Measurements from ENCODE around the gene HYAL3.
A peak's percentile ranks its signal among the peaks of the same experiment; 100 is the strongest.
"Not testable (repeated sequence)": the region's sequence is repeated elsewhere in the genome, so short reads cannot be mapped to it uniquely, and the experiment has no call there.

Gene HYAL3

GRCh38 chr3:50259432-50260026, 39.7 kb downstream of the HYAL3 start:
- DNase-seq (ENCODE audit: low read depth in 2 of 2, low spot score in 1 of 2), result no peak

GRCh38 chr3:50258979-50259378, 40.2 kb downstream of the HYAL3 start:
- no peak for DNase-seq (ENCODE audit: low read depth in 2 of 2, low spot score in 1 of 2)

GRCh38 chr3:50258029-50258680, 41.0 kb downstream of the HYAL3 start:
- DNase-seq (ENCODE audit: low read depth in 2 of 2, low spot score in 1 of 2), result no peak

- no peak for DNase-seq (ENCODE audit: low read depth in 2 of 2, low spot score in 1 of 2)
Observed at GRCh38 chr3:50256978-50257890, 42.0 kb downstream of the HYAL3 start.

- DNase-seq (ENCODE audit: low read depth in 2 of 2, low spot score in 1 of 2), result no peak
Observed at GRCh38 chr3:50255251-50255615, 44.0 kb downstream of the HYAL3 start.

GRCh38 chr3:50254577-50255250, 44.5 kb downstream of the HYAL3 start:
- DNase-seq (ENCODE audit: low read depth in 2 of 2, low spot score in 1 of 2), result no peak

GRCh38 chr3:50251220-50251619, 48.0 kb downstream of the HYAL3 start:
- peak in 1 of 2 donors; percentile 43 for DNase-seq (ENCODE audit: low read depth in 2 of 2, low spot score in 1 of 2)

- DNase-seq (ENCODE audit: low read depth in 2 of 2, low spot score in 1 of 2), result no peak
Observed at GRCh38 chr3:50250514-50250913, 48.7 kb downstream of the HYAL3 start.

GRCh38 chr3:50249457-50249856, 49.7 kb downstream of the HYAL3 start:
- no peak for DNase-seq (ENCODE audit: low read depth in 2 of 2, low spot score in 1 of 2)

- no peak for DNase-seq (ENCODE audit: low read depth in 2 of 2, low spot score in 1 of 2)
Observed at GRCh38 chr3:50248387-50248786, 50.8 kb downstream of the HYAL3 start.

GRCh38 chr3:50246517-50246954, 52.7 kb downstream of the HYAL3 start:
- peak; percentile 64 to 75 for DNase-seq (ENCODE audit: low read depth in 2 of 2, low spot score in 1 of 2)

GRCh38 chr3:50245831-50246516, 53.2 kb downstream of the HYAL3 start:
- peak; percentile 86 to 95 for DNase-seq (ENCODE audit: low read depth in 2 of 2, low spot score in 1 of 2)

- no peak for DNase-seq (ENCODE audit: low read depth in 2 of 2, low spot score in 1 of 2)
Observed at GRCh38 chr3:50245251-50245745, 53.9 kb downstream of the HYAL3 start.

- DNase-seq (ENCODE audit: low read depth in 2 of 2, low spot score in 1 of 2), result not testable (repeated sequence)
Observed at GRCh38 chr3:50244813-50245212, 54.4 kb downstream of the HYAL3 start.

- no peak for DNase-seq (ENCODE audit: low read depth in 2 of 2, low spot score in 1 of 2)
Observed at GRCh38 chr3:50243543-50243895, 55.7 kb downstream of the HYAL3 start.

GRCh38 chr3:50242851-50243542, 56.2 kb downstream of the HYAL3 start:
- peak in 1 of 2 donors; percentile 19 for DNase-seq (ENCODE audit: low read depth in 2 of 2, low spot score in 1 of 2)
